Esophagus squamous epithelium (tissue), 5 donors: ENCODE results near the gene MBNL1. TPM values are rescaled to one million over a fixed set of nuclear protein-coding genes. Genes with fewer than 3 reads are reported as not detected.
A peak's percentile ranks its signal among the peaks of the same experiment; 100 is the strongest.

Experiments used
- DNase-seq: peaks from one replicate; lab custom pipeline; 2025; lab: John Stamatoyannopoulos, UW
- H3K27ac ChIP-seq, 4 donors: fragments of 200-600 bp; sonication (generic); one replicate each; pipeline ENCODE4 v1.5.1; 2016 to 2019; ENCODE audit warnings: mild to moderate bottlenecking in 1 of 4
- H3K27me3 ChIP-seq, 4 donors: fragments of 200-600 bp; sonication (generic); 1 replicate in 3 of 4; 2 replicates in 1 of 4; pipeline versions ENCODE4 v1.5.1 to v1.6.0; 2017 to 2021; ENCODE audit warnings: antibody characterized with exemption in 1 of 4
- H3K36me3 ChIP-seq, 3 donors: fragments of 200-600 bp; sonication (generic); one replicate each; pipeline ENCODE4 v1.5.1; 2016 to 2019
- H3K4me1 ChIP-seq, 3 donors: fragments of 200-600 bp; sonication (generic); one replicate each; pipeline ENCODE4 v1.5.1; 2017 to 2019
- H3K4me3 ChIP-seq, 4 donors: fragments of 200-600 bp; sonication (generic); 1 replicate in 3 of 4; 2 replicates in 1 of 4; pipeline ENCODE4 v1.5.1; 2016 to 2019; ENCODE audit warnings: mild to moderate bottlenecking in 2 of 4, moderate library complexity in 1 of 4
- H3K9me3 ChIP-seq, 3 donors: fragments of 200-600 bp; sonication (generic); one replicate each; pipeline ENCODE4 v1.5.1; 2016 to 2019
- CTCF ChIP-seq, 6 experiments: fragments of 450-650 bp in 4 of 6; fragments of 200-600 bp in 2 of 6; sonication (generic) in 2 of 6; IDR thresholded peaks; one replicate each; pipeline ENCODE4 v1.5.1; 2016 to 2019; ENCODE audit warnings: antibody characterized with exemption in 6 of 6, mild to moderate bottlenecking in 4 of 6, moderate library complexity in 4 of 6
- POLR2A ChIP-seq, 4 donors: fragments of 450-650 bp; IDR thresholded peaks; one replicate each; pipeline ENCODE4 v1.6.1; 2017; ENCODE audit warnings: antibody characterized with exemption in 4 of 4, mild to moderate bottlenecking in 4 of 4, moderate library complexity in 3 of 4
- WGBS, 2 donors: methylation state at CpG; one replicate each; pipeline ENCODE4 v1.1.5; 2018; 5-methylcytosine and 5-hydroxymethylcytosine counted together
- intact Hi-C: fragments of 100-400 bp; cut with DNase I; formaldehyde crosslinking; loops from one replicate; pipeline ENCODE4 v1.15.0; 2022
- total RNA-seq, 4 donors: library from RNA; depleted of rRNA; stranded (reverse); fragments of >200 nt; gene quantifications; one replicate each; pipeline ENCODE4 v1.1.0, GENCODE V29; 2016
- donor health status: DM: yes; HTN: yes; CAD: no.

The MBNL1 gene
- total RNA-seq, 4 donors from 2014 or later: 94.0 to 318 (median 161) TPM

GRCh38 chr3:152356870-152357276, 88.1 kb downstream of the MBNL1 start:
- peaks cover 0 to 80% (median 19%) of the 10 kb centered on the region in 3 donors for H3K4me1 ChIP-seq
- 74 to 89% methylated on average over 2 of the region's 2 CpGs for WGBS, 2 donors
- H3K27me3 ChIP-seq: no peaks in the 10 kb centered on the region
- no peak for DNase-seq
- H3K36me3 ChIP-seq: peaks cover 0 to 7% (median 0%) of the 10 kb centered on the region in 3 donors
- no peak overlapping the region for H3K4me3 ChIP-seq
- TF ChIP-seq POLR2A (IDR thresholded peaks at IDR 0.05): no peak
- TF ChIP-seq CTCF (IDR thresholded peaks at IDR 0.05): no peak
- no peak overlapping the region for H3K27ac ChIP-seq
- intact Hi-C loops: no loop called here
- no peaks in the 10 kb centered on the region for H3K9me3 ChIP-seq

GRCh38 chr3:152357587-152357986, 88.9 kb downstream of the MBNL1 start:
- Histone ChIP-seq H3K4me1 (peaks cover 0 to 79% (median 19%) of the 10 kb centered on the region in 3 donors), H3K9me3 (no peaks in the 10 kb centered on the region), H3K4me3 (no peak overlapping the region), H3K27me3 (no peaks in the 10 kb centered on the region), H3K27ac (no peak overlapping the region), H3K36me3 (peaks cover 0 to 10% (median 0%) of the 10 kb centered on the region in 3 donors)
- no peak for TF ChIP-seq CTCF (IDR thresholded peaks at IDR 0.05)
- no peak for TF ChIP-seq POLR2A (IDR thresholded peaks at IDR 0.05)
- DNase-seq: no peak
- intact Hi-C loops: no loop called here

GRCh38 chr3:152359385-152360248, 90.9 kb downstream of the MBNL1 start:
- peaks cover 0 to 10% (median 0%) of the 10 kb centered on the region in 3 donors for H3K36me3 ChIP-seq
- no peak overlapping the region for H3K4me3 ChIP-seq
- H3K9me3 ChIP-seq: no peaks in the 10 kb centered on the region
- WGBS, 2 donors: 35 to 44% methylated on average over 2 of the region's 2 CpGs
- no peak for DNase-seq
- no peaks in the 10 kb centered on the region for H3K27me3 ChIP-seq
- peaks cover 0 to 81% (median 19%) of the 10 kb centered on the region in 3 donors for H3K4me1 ChIP-seq
- intact Hi-C loops: no loop called here
- TF ChIP-seq CTCF (IDR thresholded peaks at IDR 0.05) (no peak), POLR2A (IDR thresholded peaks at IDR 0.05) (no peak)
- peak overlapping the region in 3 of 4 donors; percentile 15 to 39 (median 34) for H3K27ac ChIP-seq

GRCh38 chr3:152360302-152360701, 91.6 kb downstream of the MBNL1 start:
- DNase-seq: no peak
- Histone ChIP-seq H3K4me3 (no peak overlapping the region), H3K9me3 (no peaks in the 10 kb centered on the region), H3K27me3 (no peaks in the 10 kb centered on the region), H3K27ac (peak overlapping the region in 2 of 4 donors; percentile 15 to 39), H3K36me3 (peaks cover 0 to 10% (median 0%) of the 10 kb centered on the region in 3 donors), H3K4me1 (peaks cover 0 to 81% (median 19%) of the 10 kb centered on the region in 3 donors)
- intact Hi-C loops: no loop called here
- TF ChIP-seq CTCF (IDR thresholded peaks at IDR 0.05) (no peak), POLR2A (IDR thresholded peaks at IDR 0.05) (no peak)
- WGBS, 2 donors: 35 to 36% methylated on average over 2 of the region's 2 CpGs

GRCh38 chr3:152360966-152361365, 92.2 kb downstream of the MBNL1 start:
- WGBS, 2 donors: 67 to 92% methylated on average over 1 of the region's 1 CpG
- no peak for TF ChIP-seq POLR2A (IDR thresholded peaks at IDR 0.05)
- no peak for TF ChIP-seq CTCF (IDR thresholded peaks at IDR 0.05)
- Histone ChIP-seq H3K4me3 (no peak overlapping the region), H3K36me3 (peaks cover 0 to 10% (median 0%) of the 10 kb centered on the region in 3 donors), H3K4me1 (peaks cover 0 to 82% (median 19%) of the 10 kb centered on the region in 3 donors), H3K27me3 (no peaks in the 10 kb centered on the region), H3K9me3 (no peaks in the 10 kb centered on the region), H3K27ac (no peak overlapping the region)
- intact Hi-C loops: no loop called here
- DNase-seq: no peak
